Liver (tissue), 3 donors: ENCODE results near the gene WDR5.

Experiments used
- CTCF ChIP-seq: fragments of 150-350 bp; IDR thresholded peaks from 2 replicates; pipeline ENCODE4 v1.5.1; 2017; ENCODE audit warnings: improper control_type of control experiment, low read depth, low read length; ENCODE audit not compliant: missing input control
- EGR1 ChIP-seq, 2 donors: IDR thresholded peaks; 2 replicates each; pipeline ENCODE4 v1.6.1; 2016 to 2018; ENCODE audit warnings: antibody characterized with exemption in 2 of 2, low read depth in 2 of 2
- GABPA ChIP-seq, 2 donors: IDR thresholded peaks in 1 of 2; conservative IDR thresholded peaks in 1 of 2; 2 replicates each; pipeline ENCODE4 v1.6.1; 2016; ENCODE audit warnings: antibody characterized with exemption in 2 of 2, mild to moderate bottlenecking in 1 of 2, moderate library complexity in 1 of 2
- JUND ChIP-seq, 2 donors: IDR thresholded peaks; 2 replicates each; pipeline ENCODE4 v1.6.1; 2016; ENCODE audit warnings: antibody characterized with exemption in 2 of 2
- RAD21 ChIP-seq, 2 donors: IDR thresholded peaks; 2 replicates each; pipeline ENCODE4 v1.6.1; 2016; ENCODE audit warnings: antibody characterized with exemption in 2 of 2, mild to moderate bottlenecking in 2 of 2
- RXRA ChIP-seq, 2 donors: IDR thresholded peaks; 2 replicates each; pipeline ENCODE4 v1.6.1; 2017 to 2018; ENCODE audit warnings: antibody characterized with exemption in 2 of 2, mild to moderate bottlenecking in 1 of 2
- SP1 ChIP-seq: IDR thresholded peaks from 2 replicates; pipeline ENCODE4 v1.6.1; 2018; ENCODE audit warnings: antibody characterized with exemption, mild to moderate bottlenecking
- TAF1 ChIP-seq: conservative IDR thresholded peaks from 2 replicates; pipeline ENCODE4 v1.6.1; 2016; ENCODE audit warnings: antibody characterized with exemption, mild to moderate bottlenecking
- YY1 ChIP-seq: IDR thresholded peaks from 2 replicates; pipeline ENCODE4 v1.6.1; 2016; ENCODE audit warnings: antibody characterized with exemption, mild to moderate bottlenecking
- TF ChIP-seq, protein P1 (sequence below): IDR thresholded peaks from 2 replicates; pipeline ENCODE4 v1.6.1; 2016; ENCODE audit warnings: antibody characterized with exemption
- TF ChIP-seq, protein P2 (sequence below): IDR thresholded peaks from 2 replicates; pipeline ENCODE4 v1.6.1; 2016; ENCODE audit warnings: antibody characterized with exemption, mild to moderate bottlenecking
- TF ChIP-seq, protein P3 (sequence below): IDR thresholded peaks from 2 replicates; pipeline ENCODE4 v1.6.1; 2016; ENCODE audit warnings: antibody characterized with exemption
- donor health status: healthy.
- donor health status: healthy.

DNA sequence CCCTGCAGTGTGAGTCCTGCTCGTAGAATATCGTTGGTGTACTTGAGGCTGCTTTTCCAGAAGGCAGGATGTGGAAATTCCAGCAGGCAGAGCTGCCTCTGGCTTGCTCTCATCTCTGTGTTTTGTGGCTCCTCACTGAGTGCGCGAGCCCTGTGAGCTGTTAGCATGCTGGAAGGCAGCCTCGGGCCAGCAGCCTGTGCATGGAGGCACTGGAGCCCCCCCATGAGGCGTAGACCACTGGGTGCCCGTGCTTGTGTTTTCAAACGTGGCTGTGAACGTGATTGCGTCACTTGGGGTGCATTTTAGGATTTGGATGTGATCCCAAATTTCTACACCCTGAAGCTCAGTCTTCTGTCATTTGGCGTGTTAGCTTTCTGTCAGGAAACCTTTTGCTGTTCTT, 3.2 kb downstream of the WDR5 start:
- TF ChIP-seq RAD21 (IDR thresholded peaks at IDR 0.05) (no peak), CTCF (no peak), RXRA (IDR thresholded peaks at IDR 0.05) (no peak), EGR1 (IDR thresholded peaks at IDR 0.05; ENCODE audit: low read depth in 2 of 2) (no peak), GABPA (IDR thresholded peaks at IDR 0.05 in 1 of 2, conservative IDR thresholded peaks at IDR 0.05 in 1 of 2) (no peak), JUND (IDR thresholded peaks at IDR 0.05) (no peak), TAF1 (no peak), YY1 (no peak), SP1 (no peak)
- TF ChIP-seq, protein P1, sequence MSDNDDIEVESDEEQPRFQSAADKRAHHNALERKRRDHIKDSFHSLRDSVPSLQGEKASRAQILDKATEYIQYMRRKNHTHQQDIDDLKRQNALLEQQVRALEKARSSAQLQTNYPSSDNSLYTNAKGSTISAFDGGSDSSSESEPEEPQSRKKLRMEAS: no peak
- TF ChIP-seq, protein P2, sequence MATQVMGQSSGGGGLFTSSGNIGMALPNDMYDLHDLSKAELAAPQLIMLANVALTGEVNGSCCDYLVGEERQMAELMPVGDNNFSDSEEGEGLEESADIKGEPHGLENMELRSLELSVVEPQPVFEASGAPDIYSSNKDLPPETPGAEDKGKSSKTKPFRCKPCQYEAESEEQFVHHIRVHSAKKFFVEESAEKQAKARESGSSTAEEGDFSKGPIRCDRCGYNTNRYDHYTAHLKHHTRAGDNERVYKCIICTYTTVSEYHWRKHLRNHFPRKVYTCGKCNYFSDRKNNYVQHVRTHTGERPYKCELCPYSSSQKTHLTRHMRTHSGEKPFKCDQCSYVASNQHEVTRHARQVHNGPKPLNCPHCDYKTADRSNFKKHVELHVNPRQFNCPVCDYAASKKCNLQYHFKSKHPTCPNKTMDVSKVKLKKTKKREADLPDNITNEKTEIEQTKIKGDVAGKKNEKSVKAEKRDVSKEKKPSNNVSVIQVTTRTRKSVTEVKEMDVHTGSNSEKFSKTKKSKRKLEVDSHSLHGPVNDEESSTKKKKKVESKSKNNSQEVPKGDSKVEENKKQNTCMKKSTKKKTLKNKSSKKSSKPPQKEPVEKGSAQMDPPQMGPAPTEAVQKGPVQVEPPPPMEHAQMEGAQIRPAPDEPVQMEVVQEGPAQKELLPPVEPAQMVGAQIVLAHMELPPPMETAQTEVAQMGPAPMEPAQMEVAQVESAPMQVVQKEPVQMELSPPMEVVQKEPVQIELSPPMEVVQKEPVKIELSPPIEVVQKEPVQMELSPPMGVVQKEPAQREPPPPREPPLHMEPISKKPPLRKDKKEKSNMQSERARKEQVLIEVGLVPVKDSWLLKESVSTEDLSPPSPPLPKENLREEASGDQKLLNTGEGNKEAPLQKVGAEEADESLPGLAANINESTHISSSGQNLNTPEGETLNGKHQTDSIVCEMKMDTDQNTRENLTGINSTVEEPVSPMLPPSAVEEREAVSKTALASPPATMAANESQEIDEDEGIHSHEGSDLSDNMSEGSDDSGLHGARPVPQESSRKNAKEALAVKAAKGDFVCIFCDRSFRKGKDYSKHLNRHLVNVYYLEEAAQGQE: no peak
- TF ChIP-seq, protein P3, sequence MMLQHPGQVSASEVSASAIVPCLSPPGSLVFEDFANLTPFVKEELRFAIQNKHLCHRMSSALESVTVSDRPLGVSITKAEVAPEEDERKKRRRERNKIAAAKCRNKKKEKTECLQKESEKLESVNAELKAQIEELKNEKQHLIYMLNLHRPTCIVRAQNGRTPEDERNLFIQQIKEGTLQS: no peak
